ENCODE results near the gene AOPEP. TPM values are rescaled to one million over a fixed set of nuclear protein-coding genes. Genes with fewer than 3 reads are reported as not detected.

The AOPEP gene
- total RNA-seq, 1 experiment from 2014 or later = 14.4 TPM

- ChIA-PET CTCF (interaction anchor here (1.3 kb wide), 1 partner anchor 10 kb away, joined by 3 read pairs; no protein-coding TSS in a partner anchor), POLR2A (no interaction called here)
- TF ChIP-seq RELA (CRISPR knock-in tag; IDR thresholded peaks at IDR 0.05; ENCODE audit: borderline replicate concordance) (no peak), ZBTB21 (CRISPR knock-in tag; IDR thresholded peaks at IDR 0.05; ENCODE audit: borderline replicate concordance) (no peak), ATF3 (CRISPR knock-in tag; conservative IDR thresholded peaks at IDR 0.05) (no peak), GABPB1 (CRISPR knock-in tag; IDR thresholded peaks at IDR 0.05) (peak; percentile 76)
- H3K9me3 Mint-ChIP-seq = no peaks in the 10 kb centered on the region
- H3K36me3 Mint-ChIP-seq = no peaks in the 10 kb centered on the region
- H3K4me1 Mint-ChIP-seq = peaks cover 29% of the 10 kb centered on the region
- ATAC-seq (peak; percentile 36; the same call in 1 of the 2 replicates), DNase-seq (ENCODE audit: low spot score) (no peak)
- no peak overlapping the region for H3K4me3 Mint-ChIP-seq
- H3K27ac Mint-ChIP-seq = peak overlapping the region; percentile 25; the same call in 1 of the 2 replicates
- no peaks in the 10 kb centered on the region for H3K27me3 Mint-ChIP-seq (ENCODE audit: low read depth)
Observed at GRCh38 chr9:94971378-94972131, 245.1 kb downstream of the AOPEP start.

- DNase-seq (ENCODE audit: low spot score) = no peak
- POLR2A ChIA-PET = no interaction called here
Observed at GRCh38 chr9:94973451-94973941, 247.0 kb downstream of the AOPEP start.

More at GRCh38 chr9:94973451-94973941, 247.0 kb downstream of the AOPEP start:
- TF ChIP-seq AR (CRISPR knock-in tag; IDR thresholded peaks at IDR 0.05) (no peak), ZNF423 (CRISPR knock-in tag; IDR thresholded peaks at IDR 0.05) (no peak), E2F5 (CRISPR knock-in tag; IDR thresholded peaks at IDR 0.05) (no peak), MYBL2 (CRISPR knock-in tag; IDR thresholded peaks at IDR 0.05) (no peak), ATF6 (CRISPR knock-in tag; IDR thresholded peaks at IDR 0.05) (no peak), SMAD3 (CRISPR knock-in tag; IDR thresholded peaks at IDR 0.05; ENCODE audit: borderline replicate concordance) (no peak), MXD4 (CRISPR knock-in tag; IDR thresholded peaks at IDR 0.05; ENCODE audit: borderline replicate concordance) (no peak), CREB1 (CRISPR knock-in tag; IDR thresholded peaks at IDR 0.05) (no peak), CDX4 (CRISPR knock-in tag; IDR thresholded peaks at IDR 0.05; ENCODE audit: borderline replicate concordance) (no peak), TCF7 (CRISPR knock-in tag; IDR thresholded peaks at IDR 0.05; ENCODE audit: low read depth) (no peak), E2F1 (CRISPR knock-in tag; IDR thresholded peaks at IDR 0.05) (no peak), ATF1 (CRISPR knock-in tag; IDR thresholded peaks at IDR 0.05) (no peak)
- CTCF ChIA-PET = interaction anchor here (0.5 to 1.0 kb wide), 3 partner anchors 71 to 754 kb away, joined by 3 to 4 read pairs (median 3); no protein-coding TSS in a partner anchor
- H3K4me3 Mint-ChIP-seq = no peak overlapping the region
- no peak for ATAC-seq
- H3K9me3 Mint-ChIP-seq = no peaks in the 10 kb centered on the region
- peaks cover 29% of the 10 kb centered on the region for H3K4me1 Mint-ChIP-seq
- peak overlapping the region; percentile 29; the same call in 1 of the 2 replicates for H3K27ac Mint-ChIP-seq
- no peaks in the 10 kb centered on the region for H3K27me3 Mint-ChIP-seq (ENCODE audit: low read depth)
- no peaks in the 10 kb centered on the region for H3K36me3 Mint-ChIP-seq

Measured in WTC11 (cell line).